ENCODE data around the gene HSD17B7. TPM values are rescaled to one million over a fixed set of nuclear protein-coding genes. Genes with fewer than 3 reads are reported as not detected.

HSD17B7 gene
- total and polyA plus RNA-seq, 2 donors from 2014 or later, result 10.8 to 12.8 TPM

DNA sequence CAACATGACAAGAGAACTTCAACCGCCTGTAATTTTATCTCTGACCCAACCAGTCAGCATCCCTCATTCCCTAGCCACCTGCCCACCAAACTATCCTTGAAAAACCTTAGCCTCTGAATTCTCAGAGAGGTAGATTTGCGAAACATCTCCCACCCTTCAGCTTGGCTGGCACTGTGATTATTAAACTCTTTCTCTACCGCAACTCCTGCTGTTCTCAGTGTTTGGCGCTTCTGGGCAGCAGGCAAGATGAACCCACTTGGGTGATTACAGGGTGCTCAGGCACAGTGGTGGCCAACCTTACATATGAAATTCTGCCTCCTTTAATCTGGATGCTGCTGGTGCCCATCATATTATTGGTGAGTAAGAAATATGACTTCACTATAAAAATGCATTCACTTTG is 48.4 kb downstream of the HSD17B7 start:
- H3K27ac ChIP-seq (ENCODE audit: low read depth in 2 of 2, low read length in 2 of 2), result no peak overlapping the region
- no peak for DNase-seq
- H3K4me1 ChIP-seq (ENCODE audit: control insufficient read depth in 2 of 3, insufficient read depth in 2 of 3, low read depth in 1 of 3, low read length in 3 of 3), result no peaks in the 10 kb centered on the region
- intact Hi-C loops (cut with DNase I), result no loop called here
- H3K27me3 ChIP-seq (ENCODE audit: control insufficient read depth, insufficient read depth, low read length), result no peaks in the 10 kb centered on the region
- no peak overlapping the region for H3K4me3 ChIP-seq (ENCODE audit: low read length in 3 of 3)
- H3K9ac ChIP-seq (ENCODE audit: low read length in 3 of 3), result no peak overlapping the region
- H3K36me3 ChIP-seq (ENCODE audit: control insufficient read depth in 2 of 3, insufficient read depth in 3 of 3, low read length in 3 of 3), result no peaks in the 10 kb centered on the region
- FAIRE-seq, result no peak
- peaks cover 0 to 8% (median 2%) of the 10 kb centered on the region in 3 donors for H3K9me3 ChIP-seq (ENCODE audit: control insufficient read depth in 2 of 3, insufficient read depth in 1 of 3, low read length in 3 of 3)
- TF ChIP-seq, protein P1, sequence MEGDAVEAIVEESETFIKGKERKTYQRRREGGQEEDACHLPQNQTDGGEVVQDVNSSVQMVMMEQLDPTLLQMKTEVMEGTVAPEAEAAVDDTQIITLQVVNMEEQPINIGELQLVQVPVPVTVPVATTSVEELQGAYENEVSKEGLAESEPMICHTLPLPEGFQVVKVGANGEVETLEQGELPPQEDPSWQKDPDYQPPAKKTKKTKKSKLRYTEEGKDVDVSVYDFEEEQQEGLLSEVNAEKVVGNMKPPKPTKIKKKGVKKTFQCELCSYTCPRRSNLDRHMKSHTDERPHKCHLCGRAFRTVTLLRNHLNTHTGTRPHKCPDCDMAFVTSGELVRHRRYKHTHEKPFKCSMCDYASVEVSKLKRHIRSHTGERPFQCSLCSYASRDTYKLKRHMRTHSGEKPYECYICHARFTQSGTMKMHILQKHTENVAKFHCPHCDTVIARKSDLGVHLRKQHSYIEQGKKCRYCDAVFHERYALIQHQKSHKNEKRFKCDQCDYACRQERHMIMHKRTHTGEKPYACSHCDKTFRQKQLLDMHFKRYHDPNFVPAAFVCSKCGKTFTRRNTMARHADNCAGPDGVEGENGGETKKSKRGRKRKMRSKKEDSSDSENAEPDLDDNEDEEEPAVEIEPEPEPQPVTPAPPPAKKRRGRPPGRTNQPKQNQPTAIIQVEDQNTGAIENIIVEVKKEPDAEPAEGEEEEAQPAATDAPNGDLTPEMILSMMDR (IDR thresholded peaks at IDR 0.05; ENCODE audit: borderline replicate concordance, extremely low read depth, insufficient read depth), result no peak

DNA sequence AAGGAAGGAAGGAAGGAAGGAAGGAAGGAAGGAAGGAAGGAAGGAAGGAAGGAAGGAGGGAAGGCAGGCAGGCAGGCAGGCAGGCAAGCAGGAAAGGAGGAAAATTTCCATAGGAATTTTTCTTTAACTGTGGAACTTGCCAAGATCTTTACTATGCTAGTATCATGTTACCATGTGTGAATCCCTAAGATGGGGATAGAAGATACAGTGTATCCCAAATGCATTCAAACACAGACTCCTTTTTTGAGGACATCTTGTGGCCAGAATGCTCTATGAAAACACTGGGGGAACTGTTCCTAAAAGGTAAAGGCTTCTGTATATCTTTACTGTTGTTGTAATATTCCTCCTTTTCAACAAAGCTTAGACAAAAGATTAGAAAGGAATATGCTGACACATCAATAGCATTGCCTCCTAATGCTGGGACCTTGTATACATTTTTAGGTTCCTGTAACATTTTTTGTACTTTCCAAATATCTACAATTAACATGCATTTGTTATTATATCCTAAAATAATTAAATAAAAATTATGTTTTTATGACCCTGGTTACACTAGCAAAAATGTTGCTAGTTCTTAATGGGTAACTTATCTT is 49.8 kb downstream of the HSD17B7 start:
- intact Hi-C loops (cut with DNase I), result no loop called here
- Histone ChIP-seq H3K4me1 (ENCODE audit: control insufficient read depth in 2 of 3, insufficient read depth in 2 of 3, low read depth in 1 of 3, low read length in 3 of 3) (no peaks in the 10 kb centered on the region), H3K36me3 (ENCODE audit: control insufficient read depth in 2 of 3, insufficient read depth in 3 of 3, low read length in 3 of 3) (no peaks in the 10 kb centered on the region), H3K27ac (ENCODE audit: low read depth in 2 of 2, low read length in 2 of 2) (no peak overlapping the region), H3K9ac (ENCODE audit: low read length in 3 of 3) (no peak overlapping the region), H3K27me3 (ENCODE audit: control insufficient read depth, insufficient read depth, low read length) (no peaks in the 10 kb centered on the region), H3K9me3 (ENCODE audit: control insufficient read depth in 2 of 3, insufficient read depth in 1 of 3, low read length in 3 of 3) (peaks cover 0 to 8% (median 2%) of the 10 kb centered on the region in 3 donors), H3K4me3 (ENCODE audit: low read length in 3 of 3) (no peak overlapping the region)
- TF ChIP-seq, protein P1 (IDR thresholded peaks at IDR 0.05; ENCODE audit: borderline replicate concordance, extremely low read depth, insufficient read depth), result no peak
- DNase-seq (no peak), FAIRE-seq (no peak)

DNA sequence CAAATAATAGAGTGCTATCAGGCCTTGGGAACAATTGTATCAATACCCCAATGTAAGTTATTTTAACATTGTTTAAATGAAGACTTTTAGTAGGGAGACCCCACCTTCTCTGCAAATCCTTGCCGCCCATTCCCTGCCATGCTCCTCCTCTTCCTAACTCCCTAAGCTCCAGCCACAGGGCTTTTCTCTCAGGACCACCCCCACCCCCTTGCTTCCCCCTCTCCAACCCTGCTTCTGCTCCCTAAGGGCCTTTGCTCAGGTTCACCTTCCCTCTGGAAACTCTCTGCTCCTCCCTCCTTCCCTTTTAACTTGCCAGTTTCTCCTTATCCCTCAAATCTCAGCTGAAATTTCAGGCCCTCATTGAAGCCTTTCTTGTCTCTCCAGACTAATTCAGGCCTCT is 53.7 kb downstream of the HSD17B7 start:
- DNase-seq (no peak), FAIRE-seq (no peak)
- TF ChIP-seq, protein P1 (IDR thresholded peaks at IDR 0.05; ENCODE audit: borderline replicate concordance, extremely low read depth, insufficient read depth), result no peak
- Histone ChIP-seq H3K9me3 (ENCODE audit: control insufficient read depth in 2 of 3, insufficient read depth in 1 of 3, low read length in 3 of 3) (no peaks in the 10 kb centered on the region), H3K27ac (ENCODE audit: low read depth in 2 of 2, low read length in 2 of 2) (no peak overlapping the region), H3K9ac (ENCODE audit: low read length in 3 of 3) (no peak overlapping the region), H3K4me1 (ENCODE audit: control insufficient read depth in 2 of 3, insufficient read depth in 2 of 3, low read depth in 1 of 3, low read length in 3 of 3) (no peaks in the 10 kb centered on the region), H3K27me3 (ENCODE audit: control insufficient read depth, insufficient read depth, low read length) (no peaks in the 10 kb centered on the region), H3K36me3 (ENCODE audit: control insufficient read depth in 2 of 3, insufficient read depth in 3 of 3, low read length in 3 of 3) (no peaks in the 10 kb centered on the region), H3K4me3 (ENCODE audit: low read length in 3 of 3) (no peak overlapping the region)
- intact Hi-C loops (cut with DNase I), result no loop called here

Data from kidney (tissue), 14 donors.